ENCODE measurements around the gene TAS2R20.
"Not testable (repeated sequence)": the region's sequence is repeated elsewhere in the genome, so short reads cannot be mapped to it uniquely, and the experiment has no call there.

TAS2R20 gene, protein sequence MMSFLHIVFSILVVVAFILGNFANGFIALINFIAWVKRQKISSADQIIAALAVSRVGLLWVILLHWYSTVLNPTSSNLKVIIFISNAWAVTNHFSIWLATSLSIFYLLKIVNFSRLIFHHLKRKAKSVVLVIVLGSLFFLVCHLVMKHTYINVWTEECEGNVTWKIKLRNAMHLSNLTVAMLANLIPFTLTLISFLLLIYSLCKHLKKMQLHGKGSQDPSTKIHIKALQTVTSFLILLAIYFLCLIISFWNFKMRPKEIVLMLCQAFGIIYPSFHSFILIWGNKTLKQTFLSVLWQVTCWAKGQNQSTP

GRCh38 chr12:10998204-10998603 lies at the start of gene TAS2R20:
TAS2R20 (minus strand) TSS chr12:10998304; CDS start chr12:10997875, 429 bp downstream.
- no peak for DNase-seq

DNA sequence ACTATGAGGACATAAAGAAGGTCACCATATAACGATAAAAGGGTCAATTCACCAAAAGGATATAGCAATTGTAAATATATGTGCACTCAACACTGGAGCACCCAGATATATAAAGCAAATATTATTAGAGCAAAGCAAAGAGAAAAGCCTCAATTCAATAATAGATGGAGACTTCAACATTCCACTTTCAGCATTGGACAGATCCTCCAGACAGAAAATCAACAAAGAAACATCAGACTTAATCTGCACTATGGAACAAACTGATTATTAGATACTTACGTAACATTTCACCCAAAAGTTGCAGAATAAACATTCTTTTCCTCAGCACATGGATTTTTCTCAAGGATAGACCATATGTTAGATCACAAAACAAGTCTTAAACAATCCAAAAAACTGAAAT lies 43.3 kb upstream of the TAS2R20 start:
- DNase-seq, result not testable (repeated sequence)

DNA sequence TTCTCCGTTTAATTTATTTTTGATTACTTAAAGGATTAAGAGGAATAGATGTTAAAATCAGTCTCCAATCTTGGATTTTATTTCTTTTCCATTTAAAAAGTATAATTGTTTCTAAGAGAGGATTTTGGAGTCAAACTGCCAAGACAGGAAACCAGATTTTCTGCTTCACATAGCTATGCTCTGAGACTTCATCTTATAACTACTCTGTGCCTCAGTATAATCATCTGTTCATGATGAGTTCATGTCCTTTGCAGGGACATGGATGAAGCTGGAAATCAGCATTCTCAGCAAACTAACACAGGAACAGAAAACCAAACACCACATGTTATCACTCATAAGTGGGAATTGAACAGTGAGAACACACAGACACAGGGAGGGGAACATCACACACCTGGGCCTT lies 42.1 kb upstream of the TAS2R20 start:
- no peak for DNase-seq

GRCh38 chr12:11039171-11039570 lies 41.1 kb upstream of the TAS2R20 start:
- DNase-seq, result no peak

DNA sequence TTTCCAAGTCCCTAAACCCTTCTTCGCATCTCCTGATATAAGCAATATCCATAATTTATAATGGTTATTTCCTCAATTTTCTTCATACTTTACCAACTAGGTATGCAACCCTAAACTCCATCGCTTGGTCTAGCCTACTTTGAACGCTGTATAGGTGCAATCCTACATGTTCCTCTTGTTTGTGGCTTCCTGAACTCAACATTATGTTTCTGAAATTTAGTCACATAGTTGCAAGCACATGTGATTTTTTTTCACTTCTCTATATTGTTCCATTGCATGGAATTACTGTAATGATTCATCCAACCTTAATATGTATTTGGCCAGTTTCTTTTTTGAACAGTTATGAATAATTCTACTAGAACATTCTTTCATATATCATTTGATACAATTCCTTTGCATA lies 35.9 kb upstream of the TAS2R20 start:
- DNase-seq, result not testable (repeated sequence)

- no peak for DNase-seq
These were observed 33.2 kb upstream of the TAS2R20 start, which contains the start of gene TAS2R31 for GRCh38 chr12:11031307-11031706. TAS2R31 (minus strand) TSS chr12:11031407; CDS start chr12:11031335, 72 bp downstream.

DNA sequence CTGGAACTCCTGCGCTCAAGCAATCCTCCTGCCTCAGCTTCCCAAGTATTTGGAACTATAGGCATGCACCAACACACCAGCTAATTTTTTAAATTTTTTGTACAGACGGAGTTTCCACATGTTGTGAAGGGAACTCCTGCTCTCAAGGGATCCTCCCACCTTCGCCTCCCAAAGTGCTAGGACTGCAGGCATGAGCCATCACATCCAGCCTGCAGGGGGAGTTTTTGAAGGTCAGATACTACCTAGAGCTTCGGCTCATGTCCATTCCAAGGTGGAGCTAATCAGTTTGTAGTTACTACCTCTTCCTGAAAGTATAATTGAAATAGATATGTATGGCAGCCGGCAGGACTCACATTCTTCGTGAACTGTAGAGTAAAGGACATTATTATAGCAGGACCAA lies 28.0 kb upstream of the TAS2R20 start:
- DNase-seq, result no peak

DNA sequence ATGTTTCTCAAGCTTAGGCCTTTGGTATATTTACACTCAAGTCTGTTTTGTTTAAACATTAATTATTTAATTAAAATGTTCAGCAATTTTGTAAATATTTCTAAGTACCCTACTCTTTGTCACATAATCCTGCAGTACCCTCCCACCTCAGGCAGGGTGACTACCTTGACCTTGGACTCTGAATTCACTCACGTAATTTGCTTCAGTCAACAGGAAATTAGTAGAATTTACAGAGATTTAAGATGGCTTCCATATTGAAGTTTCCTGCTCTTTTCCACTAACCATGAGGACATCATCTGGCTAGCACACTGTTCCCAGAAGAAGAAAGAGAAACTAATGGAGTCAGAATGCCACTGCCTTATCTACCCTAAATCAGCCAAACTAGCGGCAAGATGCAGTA lies 25.3 kb upstream of the TAS2R20 start:
- no peak for DNase-seq

- no peak for DNase-seq
These were observed 24.4 kb upstream of the TAS2R20 start, which contains the start of gene TAS2R19 for GRCh38 chr12:11022520-11022919. TAS2R19 (minus strand) TSS chr12:11022620; CDS start chr12:11022571, 49 bp downstream.

DNA sequence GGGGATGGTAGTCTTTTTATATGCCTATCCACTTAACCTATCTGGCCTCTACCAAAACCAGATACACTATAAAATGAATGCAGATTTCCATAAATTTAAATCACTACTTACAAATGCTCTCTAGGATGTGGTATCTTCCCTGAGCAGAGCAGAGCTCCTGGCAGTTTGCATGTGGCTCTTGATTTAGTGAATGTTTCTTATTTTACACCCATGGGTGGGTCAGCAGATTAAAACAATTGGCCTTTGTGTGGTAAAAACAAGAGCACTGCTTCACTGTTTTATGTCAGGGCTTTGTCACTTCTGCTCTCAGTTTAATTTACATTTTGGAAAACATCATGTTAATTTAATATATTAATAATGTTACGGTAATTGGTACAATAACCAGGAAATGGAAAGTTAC lies 18.8 kb upstream of the TAS2R20 start:
- DNase-seq, result no peak

- DNase-seq, result no peak
These were observed 17.8 kb upstream of the TAS2R20 start for GRCh38 chr12:11015775-11016430.

DNA sequence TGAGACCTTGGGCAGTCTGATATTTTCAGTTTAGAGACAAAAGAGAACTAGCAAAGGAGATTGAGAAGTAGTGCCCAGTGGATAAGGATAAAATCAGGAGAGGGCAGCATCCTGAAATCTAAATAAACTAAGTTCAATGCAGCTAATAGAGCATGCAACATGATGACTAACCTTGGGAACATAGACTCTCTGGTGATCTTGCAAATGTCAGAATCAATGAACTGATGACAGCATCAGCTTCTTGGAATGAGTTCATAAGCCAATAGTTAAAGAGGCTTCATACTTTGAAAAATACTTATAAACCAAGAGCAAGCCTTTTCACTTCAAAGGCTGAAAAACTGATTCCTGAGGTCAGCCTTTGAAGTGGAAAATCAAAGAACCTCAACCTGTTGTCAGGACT lies 16.1 kb upstream of the TAS2R20 start:
- DNase-seq, result no peak

GRCh38 chr12:11007608-11008007 lies 9.5 kb upstream of the TAS2R20 start:
- no peak for DNase-seq

DNA sequence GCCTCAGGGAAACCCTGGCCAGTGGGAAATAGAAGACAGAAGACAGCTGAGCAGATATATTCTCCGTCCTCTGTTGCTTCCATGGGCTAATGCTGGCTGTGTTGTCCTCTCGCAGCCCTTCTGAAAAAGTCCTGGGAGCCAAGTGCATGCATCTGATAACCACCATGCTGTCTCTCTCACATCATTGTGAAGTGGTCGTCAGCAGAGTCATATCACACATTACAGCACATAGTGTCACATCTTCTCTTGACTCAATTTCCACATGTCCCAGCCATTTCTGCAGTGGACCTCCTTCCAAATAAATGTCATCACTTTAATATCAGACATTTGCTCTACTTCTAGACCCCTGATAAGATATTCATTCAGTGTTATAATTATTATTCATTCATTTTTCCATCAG lies 3.8 kb downstream of the TAS2R20 start:
- DNase-seq, result no peak

- DNase-seq, result no peak
These were observed 9.0 kb downstream of the TAS2R20 start for GRCh38 chr12:10989107-10989506.

GRCh38 chr12:10986812-10987211 lies 11.3 kb downstream of the TAS2R20 start, which contains the start of gene TAS2R50:
TAS2R50 (minus strand) TSS chr12:10986912; CDS start chr12:10986860, 52 bp downstream.
- no peak for DNase-seq

GRCh38 chr12:10982244-10982643 lies 15.9 kb downstream of the TAS2R20 start:
- DNase-seq, result no peak

DNA sequence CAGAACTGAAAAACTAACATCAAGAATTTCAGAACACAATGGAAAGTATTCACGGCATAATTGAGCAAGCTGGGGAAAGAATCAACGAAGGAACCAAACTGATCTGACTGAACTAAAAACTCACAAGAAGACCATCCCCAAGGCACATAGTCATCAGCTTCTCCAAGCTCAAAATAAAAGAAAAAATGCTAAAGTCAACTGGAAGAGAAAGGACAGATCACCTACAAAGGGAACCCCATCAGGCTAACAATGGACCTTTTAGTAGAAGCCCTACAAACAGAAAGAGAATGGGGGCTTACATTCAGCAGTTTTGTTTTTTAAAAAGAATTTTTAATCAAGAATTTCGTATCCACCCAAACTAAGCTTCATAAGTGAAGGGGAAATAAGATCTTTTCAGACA lies 23.1 kb downstream of the TAS2R20 start:
- no peak for DNase-seq

DNA sequence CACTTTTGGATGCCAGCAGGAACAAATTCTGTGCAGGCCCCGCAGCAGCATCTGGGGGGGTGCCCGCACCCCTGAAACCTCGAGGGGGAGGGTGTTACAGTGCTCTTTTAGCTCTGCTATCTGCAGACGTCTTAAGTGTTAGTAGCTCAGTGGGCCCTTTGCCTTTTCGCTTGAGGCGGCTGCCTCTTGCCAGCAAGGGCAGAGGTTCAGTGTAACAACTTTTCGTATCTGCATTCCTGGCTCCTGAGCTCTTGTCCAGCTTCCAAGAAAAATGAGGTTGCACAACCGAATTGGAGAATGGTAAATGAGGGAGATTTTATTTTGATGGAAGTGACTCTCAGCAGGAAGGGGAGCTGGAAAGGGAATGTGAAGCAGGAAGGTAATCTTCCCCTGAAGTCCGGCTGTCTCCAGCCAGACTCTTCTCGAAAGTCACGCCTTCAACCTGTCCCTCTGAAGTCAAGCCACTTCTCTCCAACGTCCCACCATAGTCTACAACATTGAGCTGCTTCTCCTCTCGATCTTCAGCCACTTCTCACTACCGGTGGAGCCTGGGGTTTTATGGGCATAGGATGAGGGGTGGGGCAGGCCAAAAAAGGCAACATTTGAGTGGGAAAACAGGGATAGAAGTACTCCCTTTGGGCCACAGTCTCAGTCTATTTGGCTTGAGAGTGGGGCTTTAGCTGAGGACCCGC lies 29.2 kb downstream of the TAS2R20 start:
- no peak for DNase-seq

- DNase-seq, result no peak
These were observed 30.7 kb downstream of the TAS2R20 start for GRCh38 chr12:10967409-10967808.

- no peak for DNase-seq
These were observed 31.8 kb downstream of the TAS2R20 start for GRCh38 chr12:10966314-10966713.

DNA sequence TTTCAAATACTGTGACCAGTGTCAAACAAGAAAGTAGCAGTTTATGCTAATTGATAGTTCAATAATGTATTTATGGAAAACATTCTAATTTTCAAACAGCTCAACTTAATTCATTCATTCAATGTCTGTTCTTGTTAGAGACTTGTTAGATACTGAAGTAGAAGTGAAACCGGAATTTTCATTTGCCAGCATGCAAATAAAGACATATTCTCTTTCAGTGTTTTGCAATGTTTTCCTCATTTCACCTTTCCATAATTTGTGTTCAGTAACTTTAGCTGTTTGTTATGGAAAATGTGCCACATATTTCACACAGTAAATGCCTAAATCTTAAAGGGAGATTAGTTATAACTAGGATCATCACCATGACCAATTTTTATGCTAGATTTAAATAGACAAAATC lies 32.6 kb downstream of the TAS2R20 start:
- no peak for DNase-seq

- no peak for DNase-seq
These were observed 37.9 kb downstream of the TAS2R20 start for GRCh38 chr12:10960211-10960610.

GRCh38 chr12:10959804-10960203 lies 38.3 kb downstream of the TAS2R20 start:
- no peak for DNase-seq
